Smooth muscle cell (in vitro differentiated cells): ENCODE data around the gene OBSCN. TPM values are rescaled to one million over a fixed set of nuclear protein-coding genes. Genes with fewer than 3 reads are reported as not detected.

Experiments used
- DNase-seq: peaks from one replicate; lab custom pipeline; 2025; ENCODE audit not compliant: unreplicated experiment; lab: John Stamatoyannopoulos, UW
- H2AFZ ChIP-seq: fragments of 200-600 bp; sonication (generic); 2 replicates; pipeline ENCODE4 v1.6.0; 2016; ENCODE audit warnings: antibody characterized with exemption, low read depth, mild to moderate bottlenecking
- H3F3A ChIP-seq: fragments of 200-600 bp; sonication (generic); 2 replicates; pipeline ENCODE4 v1.6.0; 2017; ENCODE audit warnings: antibody characterized with exemption, low read depth
- H3K27ac ChIP-seq: fragments of 200-600 bp; sonication (generic); 2 replicates; pipeline ENCODE4 v1.5.1; 2016; ENCODE audit warnings: low read depth, mild to moderate bottlenecking
- H3K27me3 ChIP-seq: fragments of 200-600 bp; sonication (generic); 2 replicates; pipeline ENCODE4 v1.6.1; 2016; ENCODE audit warnings: low read depth, mild to moderate bottlenecking
- H3K36me3 ChIP-seq: fragments of 200-600 bp; sonication (generic); 2 replicates; pipeline ENCODE4 v1.5.1; 2016; ENCODE audit warnings: low read depth
- H3K4me1 ChIP-seq: fragments of 200-600 bp; sonication (generic); 2 replicates; pipeline ENCODE4 v1.5.1; 2016; ENCODE audit warnings: low read depth
- H3K4me2 ChIP-seq: fragments of 200-600 bp; sonication (generic); 2 replicates; pipeline ENCODE4 v1.6.0; 2016; ENCODE audit warnings: mild to moderate bottlenecking
- H3K4me3 ChIP-seq: fragments of 200-600 bp; sonication (generic); 2 replicates; pipeline ENCODE4 v1.5.1; 2016; ENCODE audit warnings: mild to moderate bottlenecking
- H3K79me2 ChIP-seq: fragments of 200-600 bp; sonication (generic); 2 replicates; pipeline ENCODE4 v1.6.0; 2016; ENCODE audit warnings: low read depth, mild to moderate bottlenecking
- H3K9ac ChIP-seq: fragments of 200-600 bp; sonication (generic); 2 replicates; pipeline ENCODE4 v1.6.0; 2016; ENCODE audit warnings: low read depth
- H3K9me3 ChIP-seq: fragments of 200-600 bp; sonication (generic); replicated peaks from 2 replicates; pipeline ENCODE4 v1.5.1; 2016; ENCODE audit warnings: low read depth
- H4K20me1 ChIP-seq: fragments of 200-600 bp; sonication (generic); 2 replicates; pipeline ENCODE4 v1.6.0; 2016; ENCODE audit warnings: low read depth
- CTCF ChIP-seq: fragments of 200-600 bp; sonication (generic); IDR thresholded peaks from 2 replicates; pipeline ENCODE4 v1.5.1; 2017; ENCODE audit warnings: borderline replicate concordance, mild to moderate bottlenecking, antibody characterized with exemption; ENCODE audit not compliant: insufficient read depth, poor library complexity, severe bottlenecking
- WGBS: methylation state at CpG from one replicate; pipeline ENCODE4 v1.1.7; 2016; ENCODE audit warnings: low lambda C conversion rate; 5-methylcytosine and 5-hydroxymethylcytosine counted together
- polyA plus RNA-seq: library from polyadenylated mRNA; unstranded; fragments of >200 nt; fragmentation: Nextera tagmentation; extraction: Ambion mirVana; gene quantifications from 2 replicates; pipeline ENCODE4 v1.2.1, GENCODE V29; 2016
- total RNA-seq: library from RNA; depleted of rRNA; stranded (reverse); fragments of >200 nt; gene quantifications from 2 replicates; pipeline ENCODE4 v1.2.3, GENCODE V29; 2014

The OBSCN gene
- total and polyA plus RNA-seq, 2 experiments from 2014 or later, result 3.8 to 10.6 TPM

DNA sequence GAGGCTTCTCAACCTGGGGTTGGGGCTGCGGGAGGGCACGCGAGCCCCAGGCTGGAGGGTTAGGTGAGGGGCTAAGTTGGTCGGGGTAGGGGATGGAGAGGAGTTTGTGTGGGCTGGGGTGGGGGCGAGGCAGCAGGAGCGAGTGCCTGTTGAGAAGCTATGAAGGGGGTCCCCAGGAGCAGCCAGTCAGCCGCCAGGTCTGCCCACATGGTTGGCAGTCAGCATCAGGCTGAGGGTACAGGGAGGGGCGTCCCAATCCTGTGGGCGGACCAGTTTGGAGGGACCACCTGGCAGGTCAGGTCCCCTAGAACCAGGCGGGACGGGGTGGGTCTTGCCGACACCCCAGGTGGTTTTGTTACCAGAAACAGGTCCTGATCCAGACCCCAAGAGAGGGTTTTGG lies 209.2 kb downstream of the OBSCN start:
- no peaks in the 10 kb centered on the region for H3K79me2 ChIP-seq
- 62% methylated on average over 9 of the region's 12 CpGs for WGBS
- peak overlapping the region; percentile 94 for H3K4me2 ChIP-seq
- no peaks in the 10 kb centered on the region for H3K36me3 ChIP-seq
- H3K4me3 ChIP-seq, result peak overlapping the region; percentile 68
- H3K9ac ChIP-seq, result peak overlapping the region; percentile 51
- peaks cover 4% of the 10 kb centered on the region for H3F3A ChIP-seq
- H3K27ac ChIP-seq, result peak overlapping the region; percentile 74
- no peaks in the 10 kb centered on the region for H4K20me1 ChIP-seq
- H2AFZ ChIP-seq, result no peak overlapping the region
- no peak for TF ChIP-seq CTCF
- DNase-seq, result no peak
- H3K27me3 ChIP-seq, result no peaks in the 10 kb centered on the region
- no peaks in the 10 kb centered on the region for H3K9me3 ChIP-seq
- H3K4me1 ChIP-seq, result peaks cover 13% of the 10 kb centered on the region

- Histone ChIP-seq H4K20me1 (no peaks in the 10 kb centered on the region), H2AFZ (no peak overlapping the region), H3K79me2 (no peaks in the 10 kb centered on the region), H3K4me3 (no peak overlapping the region), H3F3A (peaks cover 4% of the 10 kb centered on the region), H3K4me1 (peaks cover 13% of the 10 kb centered on the region), H3K4me2 (peak overlapping the region; percentile 94), H3K36me3 (no peaks in the 10 kb centered on the region), H3K27me3 (no peaks in the 10 kb centered on the region), H3K27ac (peak overlapping the region; percentile 74), H3K9me3 (no peaks in the 10 kb centered on the region), H3K9ac (peak overlapping the region; percentile 51)
- WGBS, result 81% methylated on average over 7 of the region's 7 CpGs
- no peak for DNase-seq
- no peak for TF ChIP-seq CTCF
Observed at GRCh38 chr1:228417483-228418203, 209.8 kb downstream of the OBSCN start.

GRCh38 chr1:228420968-228421826 lies 213.4 kb downstream of the OBSCN start:
- Histone ChIP-seq H3K27ac (no peak overlapping the region), H3F3A (no peaks in the 10 kb centered on the region), H3K27me3 (no peaks in the 10 kb centered on the region), H4K20me1 (no peaks in the 10 kb centered on the region), H3K79me2 (no peaks in the 10 kb centered on the region), H3K9me3 (no peaks in the 10 kb centered on the region), H3K9ac (no peak overlapping the region), H3K4me2 (no peak overlapping the region), H2AFZ (no peak overlapping the region), H3K36me3 (no peaks in the 10 kb centered on the region), H3K4me1 (peaks cover 7% of the 10 kb centered on the region), H3K4me3 (no peak overlapping the region)
- no peak for TF ChIP-seq CTCF
- DNase-seq, result no peak
- WGBS, result 68% methylated on average over 7 of the region's 7 CpGs
